ENCODE measurements around the gene EARS2. TPM values are rescaled to one million over a fixed set of nuclear protein-coding genes. Genes with fewer than 3 reads are reported as not detected.

EARS2 gene
- polyA plus RNA-seq, 1 of the 3 experiments (the other 2 are of a cell fraction), result 23.2 TPM

GRCh38 chr16:23595951-23596720 is 39.0 kb upstream of the EARS2 start, which contains the start of gene NDUFAB1:
NDUFAB1 (minus strand) TSS chr16:23596316; CDS start chr16:23596290, 26 bp downstream.
- no peaks in the 10 kb centered on the region for H3F3A ChIP-seq (replicated peaks; ENCODE audit: insufficient read depth)
- peak; percentile 93 for DNase-seq
- peaks cover 50% of the 10 kb centered on the region for H3K79me2 ChIP-seq (ENCODE audit: insufficient read depth)
- no peaks in the 10 kb centered on the region for H3K9me3 ChIP-seq
- H3K9ac ChIP-seq, result peak within 1 kb of the TSS; percentile 98
- peak within 1 kb of the TSS; percentile 96 for H2AFZ ChIP-seq (ENCODE audit: low read depth)
- H3K27ac ChIP-seq (ENCODE audit: low read depth in 2 of 2, low read length in 1 of 2), result peak within 1 kb of the TSS; percentile 60 to 78; a peak in 3 of 4 replicates
- H3K36me3 ChIP-seq (replicated peaks in 1 of 2; ENCODE audit: control insufficient read depth in 1 of 2, insufficient read depth in 2 of 2, low read length in 1 of 2), result peaks cover 6 to 11% of the 10 kb centered on the region in 2 experiments
- peaks cover 0 to 7% of the 10 kb centered on the region in 2 experiments; a peak in 1 of 4 replicates for H3K4me1 ChIP-seq (ENCODE audit: control insufficient read depth in 1 of 2, insufficient read depth in 2 of 2, low read depth in 1 of 2, low read length in 1 of 2)
- POLR2A ChIA-PET, result no interaction called here
- no peaks in the 10 kb centered on the region for H3K9me2 ChIP-seq
- peaks cover 14% of the 10 kb centered on the region; the same call in 1 of the 2 replicates for H4K20me1 ChIP-seq (ENCODE audit: insufficient read depth)
- peak within 1 kb of the TSS; percentile 87 to 97 for H3K4me3 ChIP-seq (ENCODE audit: low read depth in 2 of 2, low read length in 1 of 2)
- peak within 1 kb of the TSS; percentile 92 for H3K4me2 ChIP-seq
- H3K27me3 ChIP-seq (ENCODE audit: insufficient read depth), result no peaks in the 10 kb centered on the region
- WGBS (ENCODE audit: low lambda C conversion rate), result 7% methylated on average over 16 of the region's 67 CpGs
- CTCF ChIA-PET, result interaction anchor here (0.7 to 2.2 kb wide), 18 partner anchors 10 to 82 kb away, joined by 3 to 17 read pairs (median 4); partner anchors contain the start of genes EARS2 and UBFD1
- TF ChIP-seq NFIC (IDR thresholded peaks at IDR 0.05; ENCODE audit: borderline replicate concordance) (no peak), CTCF (IDR thresholded peaks at IDR 0.05) (peak; percentile 86), POLR2AphosphoS5 (IDR thresholded peaks at IDR 0.05; ENCODE audit: low read depth, low read length) (peak; percentile 81), ELF1 (IDR thresholded peaks at IDR 0.05) (peak; percentile 45), YY1 (IDR thresholded peaks at IDR 0.05; ENCODE audit: low read depth) (peak; percentile 91), SIN3A (IDR thresholded peaks at IDR 0.05; ENCODE audit: borderline replicate concordance, low read depth, low read length) (peak; percentile 81; the same call in 1 of the 2 replicates), EP300 (IDR thresholded peaks at IDR 0.05; ENCODE audit: borderline replicate concordance in 1 of 2, low read depth in 1 of 2, low read length in 1 of 2) (peak in 1 of 2 experiments; percentile 53; a peak in 1 of 4 replicates), PBX3 (IDR thresholded peaks at IDR 0.05) (0 out of 2 replicates have a peak, but pooled peaks have one; percentile 5), NRF1 (IDR thresholded peaks at IDR 0.05; ENCODE audit: low read depth, low read length) (0 out of 2 replicates have a peak, but pooled peaks have one; percentile 42), GATA2 (CRISPR knock-in tag; IDR thresholded peaks at IDR 0.05) (no peak), MAX (IDR thresholded peaks at IDR 0.05; ENCODE audit: low read depth) (peak; percentile 88), JUND (IDR thresholded peaks at IDR 0.05) (no peak), TEAD4 (IDR thresholded peaks at IDR 0.05; ENCODE audit: borderline replicate concordance, insufficient read depth) (no peak), USF1 (IDR thresholded peaks at IDR 0.05; ENCODE audit: borderline replicate concordance, low read depth) (no peak), RFX5 (IDR thresholded peaks at IDR 0.05; ENCODE audit: low read length) (no peak), FOSL2 (IDR thresholded peaks at IDR 0.05; ENCODE audit: borderline replicate concordance, low read depth) (no peak), REST (IDR thresholded peaks at IDR 0.05; ENCODE audit: low read depth, low read length) (no peak), TCF12 (IDR thresholded peaks at IDR 0.05) (no peak), CHD2 (IDR thresholded peaks at IDR 0.05; ENCODE audit: low read length, partially characterized antibody) (peak; percentile 75), TAF1 (IDR thresholded peaks at IDR 0.05; ENCODE audit: borderline replicate concordance, low read depth, low read length) (peak; percentile 91), MXI1 (IDR thresholded peaks at IDR 0.05; ENCODE audit: low read depth, low read length) (peak; percentile 82), ZBTB33 (IDR thresholded peaks at IDR 0.05; ENCODE audit: borderline replicate concordance, low read depth) (no peak), GABPA (IDR thresholded peaks at IDR 0.05; ENCODE audit: low read depth) (peak; percentile 82)

Data from SK-N-SH (cell line).